ENCODE results near the gene PID1.

Gene PID1

DNA sequence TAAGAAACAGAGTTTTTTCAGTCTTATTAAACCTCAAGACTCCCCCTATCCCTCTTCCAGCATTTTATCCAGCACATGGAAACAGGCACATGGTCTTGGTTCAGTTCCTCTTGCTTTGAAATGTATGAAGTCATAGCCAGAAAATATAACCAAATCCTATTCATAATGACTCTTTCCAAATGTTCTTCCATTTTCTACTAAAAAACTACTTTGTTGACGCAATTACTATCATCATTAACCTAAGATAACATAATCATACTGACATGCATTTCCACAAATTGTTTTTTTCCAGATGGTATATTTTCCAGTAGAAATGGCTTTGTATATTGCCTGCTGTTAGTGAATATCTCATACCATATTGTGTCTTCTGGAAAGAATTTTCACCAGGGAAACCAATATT lies 261.3 kb downstream of the PID1 start:
- TF ChIP-seq, protein P1, sequence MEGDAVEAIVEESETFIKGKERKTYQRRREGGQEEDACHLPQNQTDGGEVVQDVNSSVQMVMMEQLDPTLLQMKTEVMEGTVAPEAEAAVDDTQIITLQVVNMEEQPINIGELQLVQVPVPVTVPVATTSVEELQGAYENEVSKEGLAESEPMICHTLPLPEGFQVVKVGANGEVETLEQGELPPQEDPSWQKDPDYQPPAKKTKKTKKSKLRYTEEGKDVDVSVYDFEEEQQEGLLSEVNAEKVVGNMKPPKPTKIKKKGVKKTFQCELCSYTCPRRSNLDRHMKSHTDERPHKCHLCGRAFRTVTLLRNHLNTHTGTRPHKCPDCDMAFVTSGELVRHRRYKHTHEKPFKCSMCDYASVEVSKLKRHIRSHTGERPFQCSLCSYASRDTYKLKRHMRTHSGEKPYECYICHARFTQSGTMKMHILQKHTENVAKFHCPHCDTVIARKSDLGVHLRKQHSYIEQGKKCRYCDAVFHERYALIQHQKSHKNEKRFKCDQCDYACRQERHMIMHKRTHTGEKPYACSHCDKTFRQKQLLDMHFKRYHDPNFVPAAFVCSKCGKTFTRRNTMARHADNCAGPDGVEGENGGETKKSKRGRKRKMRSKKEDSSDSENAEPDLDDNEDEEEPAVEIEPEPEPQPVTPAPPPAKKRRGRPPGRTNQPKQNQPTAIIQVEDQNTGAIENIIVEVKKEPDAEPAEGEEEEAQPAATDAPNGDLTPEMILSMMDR (IDR thresholded peaks at IDR 0.05; ENCODE audit: control insufficient read depth, extremely low read depth, insufficient read depth) = no peak
- no peak overlapping the region for H3K4me3 ChIP-seq (ENCODE audit: low read depth, low read length)
- DNase-seq (ENCODE audit: low read depth) = no peak

DNA sequence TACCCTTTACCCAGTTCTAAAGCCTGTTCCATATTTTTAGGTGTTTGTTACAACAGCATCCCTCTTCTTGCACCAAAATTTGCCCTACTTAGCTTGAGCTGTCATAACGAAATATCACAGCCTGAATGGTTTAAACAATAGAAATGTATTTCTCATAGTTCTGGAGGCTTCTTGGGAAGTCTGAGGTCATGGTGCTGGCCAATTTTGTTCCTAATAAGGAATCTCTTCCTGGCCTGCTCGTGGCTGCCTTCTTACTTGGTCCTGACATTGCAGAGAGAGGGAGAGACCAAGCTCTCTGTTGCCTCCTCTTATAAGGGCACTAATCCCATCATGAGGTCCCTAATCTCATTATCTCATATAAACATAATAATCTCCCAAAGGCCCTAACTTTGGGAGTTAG lies 267.8 kb downstream of the PID1 start:
- DNase-seq (ENCODE audit: low read depth) = no peak
- H3K4me3 ChIP-seq (ENCODE audit: low read depth, low read length) = no peak overlapping the region

DNA sequence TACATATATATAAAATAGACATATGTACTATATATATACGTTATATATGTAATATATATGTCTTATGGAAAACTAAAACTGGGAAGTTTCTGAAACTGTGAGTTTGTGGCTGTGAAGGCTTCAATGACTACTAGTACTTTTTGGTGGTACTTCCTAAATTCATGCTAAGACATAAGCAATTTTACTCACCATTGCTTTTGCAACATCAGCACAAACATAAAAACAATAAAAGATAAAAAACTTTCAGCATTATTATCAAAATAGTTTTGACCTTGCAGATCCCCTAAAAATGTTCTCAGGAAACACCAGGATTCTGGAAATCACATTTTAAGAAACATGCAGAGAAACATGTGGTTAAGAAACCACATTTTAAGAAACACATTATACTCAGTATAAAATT lies 269.9 kb downstream of the PID1 start:
- H3K4me3 ChIP-seq (ENCODE audit: low read depth, low read length) = no peak overlapping the region
- DNase-seq (ENCODE audit: low read depth) = no peak
- TF ChIP-seq, protein P1 (IDR thresholded peaks at IDR 0.05; ENCODE audit: control insufficient read depth, extremely low read depth, insufficient read depth) = no peak

More for the DNA sequence above, 267.8 kb downstream of the PID1 start:
- TF ChIP-seq, protein P1 (IDR thresholded peaks at IDR 0.05; ENCODE audit: control insufficient read depth, extremely low read depth, insufficient read depth) = no peak

DNA sequence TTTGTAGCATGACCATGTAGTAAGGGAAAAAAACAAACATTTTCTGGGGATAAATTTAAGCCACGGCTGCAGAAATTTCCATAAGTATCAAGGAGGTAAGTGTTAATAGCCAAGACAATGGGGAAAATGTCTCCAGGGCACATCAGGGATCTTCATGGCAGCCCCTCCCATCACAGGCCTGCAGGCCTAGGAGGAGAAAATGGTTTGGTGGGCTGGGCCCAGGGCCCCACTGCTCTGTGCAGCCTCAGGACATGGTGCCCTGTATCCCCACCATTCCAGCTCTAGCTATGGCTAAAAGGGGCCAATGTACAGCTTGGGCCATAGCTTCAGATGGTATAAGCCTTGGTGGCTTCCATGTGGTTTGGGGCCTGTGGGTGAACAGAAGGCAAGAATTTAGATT lies 271.8 kb downstream of the PID1 start:
- no peak overlapping the region for H3K4me3 ChIP-seq (ENCODE audit: low read depth, low read length)
- TF ChIP-seq, protein P1 (IDR thresholded peaks at IDR 0.05; ENCODE audit: control insufficient read depth, extremely low read depth, insufficient read depth) = no peak
- no peak for DNase-seq (ENCODE audit: low read depth)

DNA sequence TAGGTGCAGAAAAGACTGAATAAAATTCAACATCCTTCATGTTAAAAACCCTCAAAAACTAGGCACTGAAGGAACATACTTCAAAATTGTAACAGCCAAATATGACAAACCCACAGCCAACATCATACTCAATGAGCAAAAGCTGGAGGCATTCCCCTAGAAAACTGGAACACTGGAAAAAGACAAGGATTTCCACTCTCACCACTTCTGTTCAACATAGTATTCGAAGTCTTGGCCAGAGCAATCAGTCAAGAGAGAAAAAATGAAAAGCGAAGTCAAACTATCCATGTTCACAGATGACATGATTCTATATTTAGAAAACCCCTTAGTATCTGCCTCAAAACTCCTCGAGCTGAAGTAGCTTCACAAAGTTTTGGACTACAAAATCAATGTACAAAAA lies 282.3 kb downstream of the PID1 start:
- TF ChIP-seq, protein P1 (IDR thresholded peaks at IDR 0.05; ENCODE audit: control insufficient read depth, extremely low read depth, insufficient read depth) = no peak
- no peak overlapping the region for H3K4me3 ChIP-seq (ENCODE audit: low read depth, low read length)
- no peak for DNase-seq (ENCODE audit: low read depth)

DNA sequence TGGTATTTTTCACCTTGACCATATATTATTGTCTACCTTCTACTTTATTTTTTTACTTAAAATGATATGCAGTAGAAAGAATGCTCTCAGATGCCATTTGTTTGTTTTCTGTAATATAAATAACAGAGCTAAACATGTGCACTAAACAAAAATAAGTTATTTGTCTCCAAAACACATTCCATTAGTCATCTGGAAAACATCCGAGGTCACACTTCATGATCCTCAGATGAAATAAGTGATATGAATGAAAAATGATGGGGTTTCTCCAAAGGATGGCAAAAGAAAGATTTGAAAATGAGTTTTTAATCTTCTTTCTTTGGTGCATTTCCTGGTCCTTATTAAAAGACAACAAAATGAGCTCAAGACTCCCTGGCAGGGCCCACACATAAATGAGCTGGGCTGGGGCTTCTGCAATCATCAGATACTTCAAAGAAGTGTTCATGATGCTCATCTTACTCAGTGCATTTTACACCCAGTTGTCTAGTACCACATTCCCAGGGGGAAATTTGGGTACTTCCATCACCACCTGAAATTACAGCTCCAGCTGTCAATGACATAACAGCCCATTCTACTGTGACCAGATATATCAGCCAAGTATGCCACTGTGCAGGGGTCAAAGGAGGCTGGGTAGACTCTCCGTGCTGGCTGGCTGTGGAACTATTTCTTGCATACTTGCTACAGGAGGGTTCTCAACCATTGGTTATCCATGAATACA lies 283.5 kb downstream of the PID1 start:
- no peak for DNase-seq (ENCODE audit: low read depth)
- H3K4me3 ChIP-seq (ENCODE audit: low read depth, low read length) = no peak overlapping the region
- TF ChIP-seq, protein P1 (IDR thresholded peaks at IDR 0.05; ENCODE audit: control insufficient read depth, extremely low read depth, insufficient read depth) = no peak

DNA sequence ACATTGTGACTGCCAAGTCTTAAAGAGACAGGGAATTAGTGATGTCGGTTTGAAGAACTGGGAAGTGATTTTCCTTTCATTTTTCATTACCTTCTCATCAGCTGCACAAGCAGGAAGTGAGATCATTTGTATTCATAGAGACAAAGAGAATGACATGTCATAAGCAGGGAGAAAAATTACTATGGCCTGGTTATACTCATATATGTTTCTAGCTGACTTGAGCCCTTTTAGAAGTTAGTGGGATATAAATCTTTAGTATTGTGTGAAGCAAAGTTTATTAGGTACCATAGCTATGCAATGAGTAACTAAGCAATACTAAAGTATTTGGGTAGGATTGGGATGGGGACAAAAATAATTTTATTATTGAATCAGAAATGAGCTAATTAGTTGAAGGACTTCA lies 284.1 kb downstream of the PID1 start:
- TF ChIP-seq, protein P1 (IDR thresholded peaks at IDR 0.05; ENCODE audit: control insufficient read depth, extremely low read depth, insufficient read depth) = no peak
- DNase-seq (ENCODE audit: low read depth) = no peak
- H3K4me3 ChIP-seq (ENCODE audit: low read depth, low read length) = no peak overlapping the region

Measured in LNCaP clone FGC (cell line).